Glomerular endothelial cell (primary cell): ENCODE measurements around the gene PRR14L. TPM values are rescaled to one million over a fixed set of nuclear protein-coding genes. Genes with fewer than 3 reads are reported as not detected.
A peak's percentile ranks its signal among the peaks of the same experiment; 100 is the strongest.
"Not testable (repeated sequence)": the region's sequence is repeated elsewhere in the genome, so short reads cannot be mapped to it uniquely, and the experiment has no call there.

Source experiments
- DNase-seq: peaks from one replicate; pipeline ENCODE4 v3.0.0-alpha.2; 2011; ENCODE audit warnings: low read depth, low spot score; ENCODE audit errors: extremely low read depth
- total RNA-seq: library from RNA; depleted of rRNA; stranded (reverse); fragments of >200 nt; gene quantifications from 2 replicates; pipeline ENCODE4 v1.2.3, GENCODE V29; 2015

Gene PRR14L
- 17.4 and 37.2 TPM in 2 replicates for total RNA-seq

DNA sequence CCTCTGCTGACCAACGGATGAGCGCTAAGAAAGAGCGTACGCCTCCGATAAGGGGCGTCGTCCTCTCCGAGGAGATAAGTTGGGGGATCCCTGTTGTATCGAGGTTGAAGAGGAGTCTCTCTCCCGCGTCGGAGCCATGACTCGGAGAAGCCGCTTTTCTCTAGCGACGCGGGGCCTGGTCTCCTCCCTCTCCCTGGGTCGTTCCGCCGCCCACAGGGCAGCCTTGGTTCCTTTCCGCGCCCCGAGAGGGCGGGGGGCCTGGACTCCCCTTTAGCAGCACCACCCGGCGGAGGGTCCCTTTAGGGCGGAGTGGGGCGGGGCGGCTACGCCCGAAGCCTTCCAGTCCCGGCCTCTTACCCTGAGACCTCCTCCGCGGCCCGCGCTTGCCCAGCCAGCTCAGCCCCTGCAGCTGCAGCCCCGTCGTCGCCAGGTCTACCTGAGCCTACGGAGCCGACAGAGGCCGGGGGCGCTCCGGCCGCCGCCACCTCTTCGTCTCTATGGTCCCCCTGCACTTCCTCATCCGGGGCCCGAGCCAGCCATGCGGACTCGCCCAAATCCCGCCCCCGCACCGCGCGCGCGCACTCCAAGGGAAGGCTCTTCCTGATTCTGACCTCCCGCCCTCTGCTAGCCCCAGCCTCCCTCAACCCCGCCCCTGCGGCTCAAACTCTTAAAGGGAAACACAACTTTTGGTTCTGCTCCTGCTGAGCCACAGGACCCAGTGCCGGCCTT, at the start of gene PRR14L:
Gene PRR14L (minus strand): TSS at position 497 of the 729 bp plus-strand sequence. CDS start 11,272 bp downstream, outside the sequence.
- peak; percentile 45 for DNase-seq

DNA sequence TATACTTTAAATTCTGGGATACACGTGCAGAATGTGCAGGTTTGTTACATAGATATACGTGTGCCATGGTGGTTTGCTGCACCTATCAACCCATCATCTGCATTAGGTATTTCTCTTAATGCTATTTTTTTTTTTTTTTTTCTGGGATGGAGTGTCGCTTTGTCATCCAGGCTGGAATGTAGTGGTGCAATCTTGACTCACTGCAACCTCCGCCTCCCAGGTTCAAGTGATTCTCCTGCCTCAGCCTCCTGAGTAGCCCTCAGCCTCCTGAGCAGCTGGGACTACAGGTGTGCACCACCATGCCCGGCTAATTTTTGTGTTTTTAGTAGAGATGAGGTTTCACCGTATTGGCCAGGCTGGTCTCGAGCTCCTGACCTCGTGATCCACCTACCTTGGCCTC, 49.4 kb upstream of the PRR14L start:
- not testable (repeated sequence) for DNase-seq

DNA sequence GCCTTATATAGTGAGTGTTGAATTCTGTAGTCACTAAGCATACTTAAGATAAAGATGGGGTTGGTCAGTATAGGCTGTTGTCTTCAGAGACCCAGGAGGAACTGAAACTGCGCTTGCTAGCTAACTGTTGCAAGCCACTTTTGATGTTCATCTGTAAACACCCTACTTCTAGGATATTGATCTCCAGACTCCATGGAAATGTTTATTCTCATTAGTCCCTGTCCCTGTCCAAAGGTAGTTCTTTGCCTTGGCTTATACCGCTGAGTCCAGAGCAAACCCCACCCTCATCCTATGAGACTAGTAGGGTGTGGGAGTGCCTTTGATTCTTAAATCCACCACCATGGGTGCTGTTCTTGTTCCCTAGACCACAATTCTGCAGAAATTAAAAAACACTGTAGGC, 40.3 kb upstream of the PRR14L start:
- DNase-seq = no peak

DNA sequence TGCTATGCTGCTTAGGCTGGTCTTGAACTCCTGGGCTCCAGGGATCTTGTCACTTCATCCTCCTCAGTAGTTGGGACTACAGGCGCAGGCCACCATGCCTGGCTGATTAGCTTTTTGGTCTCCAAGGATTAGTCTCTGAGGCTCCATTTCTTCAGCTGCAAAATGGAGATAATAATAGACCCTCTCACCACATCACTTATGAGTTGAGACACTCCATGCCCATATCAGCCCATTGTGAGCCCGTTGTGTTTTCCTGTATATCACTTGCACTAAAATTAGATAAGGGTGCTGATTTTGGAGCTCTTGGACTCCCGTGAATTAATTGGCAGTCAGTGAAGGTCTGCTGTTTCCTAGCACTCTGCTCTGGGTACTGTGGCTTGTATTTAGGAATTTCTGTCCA, 39.9 kb upstream of the PRR14L start:
- no peak for DNase-seq

DNA sequence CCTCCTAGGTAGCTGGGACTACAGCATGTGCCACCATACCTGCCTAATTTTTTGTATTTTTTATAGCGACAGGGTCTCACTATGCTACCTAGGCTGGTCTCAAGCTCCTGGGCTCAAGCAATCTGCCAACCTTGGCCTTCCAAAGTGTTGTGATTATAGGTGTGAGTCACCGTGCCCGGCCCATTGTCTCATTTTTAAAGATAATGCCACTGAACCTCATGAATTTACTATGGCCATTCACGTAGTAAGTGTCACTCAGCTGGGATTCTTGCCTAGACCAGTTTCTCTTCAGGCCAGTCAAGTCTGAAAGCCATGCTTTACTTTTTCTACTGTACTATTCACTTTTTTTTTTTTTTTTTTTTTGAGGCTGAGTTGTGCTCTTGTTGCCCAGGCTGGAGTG, 26.3 kb upstream of the PRR14L start:
- no peak for DNase-seq

DNA sequence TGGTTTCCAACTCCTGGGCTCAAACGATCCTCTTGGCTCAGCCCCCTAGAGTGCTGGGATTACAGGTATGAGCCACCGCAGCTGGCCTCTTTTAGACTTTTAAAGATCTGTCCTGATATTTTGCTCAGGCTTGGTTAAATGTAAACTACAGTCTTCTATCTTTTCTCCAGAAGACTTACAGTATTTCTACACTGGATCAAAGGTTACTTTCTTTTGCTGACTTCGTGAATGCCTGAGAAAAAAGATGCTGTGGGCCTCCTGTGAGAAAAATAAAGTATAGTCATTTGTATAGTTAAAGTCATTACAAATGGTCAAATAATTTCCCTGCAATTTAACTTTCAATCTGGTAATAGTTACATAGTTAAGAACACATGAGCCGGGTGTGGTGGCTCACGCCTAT, 23.5 kb upstream of the PRR14L start:
- DNase-seq = no peak

DNA sequence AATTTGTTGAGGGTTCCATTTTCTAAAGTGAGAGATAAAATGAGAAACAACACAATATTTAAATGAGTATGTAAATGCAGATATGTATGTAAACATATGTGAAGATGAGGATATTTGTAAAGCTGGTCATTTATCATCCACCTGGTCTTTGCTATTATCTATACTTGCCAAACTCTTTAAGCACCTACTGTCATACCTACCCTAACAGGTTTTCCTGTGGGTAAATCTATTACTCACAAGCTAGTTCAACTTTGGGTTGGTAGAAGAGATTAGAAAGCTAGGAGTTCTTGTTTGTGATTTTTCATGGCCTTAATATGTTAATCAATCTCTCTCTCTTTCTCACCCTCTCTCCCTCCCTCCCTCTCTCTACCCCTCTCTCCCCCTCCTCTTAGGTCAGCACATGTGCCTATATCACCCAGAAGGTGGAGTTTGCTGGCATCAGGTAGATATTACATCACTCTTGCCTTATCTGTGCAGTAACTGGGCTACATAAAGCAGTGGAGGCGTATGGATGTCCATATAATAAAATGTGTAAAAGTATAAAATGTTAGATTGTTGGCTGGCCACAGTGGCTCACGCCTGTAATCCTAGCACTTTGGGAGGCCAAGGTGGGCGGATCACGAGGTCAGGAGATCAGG, 18.6 kb upstream of the PRR14L start:
- no peak for DNase-seq

DNA sequence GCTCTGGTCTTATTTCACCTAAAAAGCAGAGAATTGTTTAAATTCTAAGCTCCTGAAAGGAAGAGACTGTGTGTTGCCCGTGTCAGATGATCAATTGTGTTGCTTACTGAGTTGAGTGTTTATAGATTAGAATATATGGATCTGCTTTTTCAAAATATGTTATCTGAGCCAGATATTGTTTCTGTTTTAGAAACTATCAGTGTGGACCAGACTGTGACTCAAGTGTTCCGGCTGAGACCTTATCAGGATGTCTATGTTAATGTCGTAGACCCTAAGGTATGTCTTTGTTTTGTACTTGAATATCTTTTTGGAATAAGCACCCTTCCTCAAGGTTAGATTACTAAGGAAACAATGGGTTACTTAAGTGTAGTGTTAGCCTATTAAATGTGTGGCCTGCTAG, 14.9 kb upstream of the PRR14L start:
- DNase-seq = peak; percentile 60

DNA sequence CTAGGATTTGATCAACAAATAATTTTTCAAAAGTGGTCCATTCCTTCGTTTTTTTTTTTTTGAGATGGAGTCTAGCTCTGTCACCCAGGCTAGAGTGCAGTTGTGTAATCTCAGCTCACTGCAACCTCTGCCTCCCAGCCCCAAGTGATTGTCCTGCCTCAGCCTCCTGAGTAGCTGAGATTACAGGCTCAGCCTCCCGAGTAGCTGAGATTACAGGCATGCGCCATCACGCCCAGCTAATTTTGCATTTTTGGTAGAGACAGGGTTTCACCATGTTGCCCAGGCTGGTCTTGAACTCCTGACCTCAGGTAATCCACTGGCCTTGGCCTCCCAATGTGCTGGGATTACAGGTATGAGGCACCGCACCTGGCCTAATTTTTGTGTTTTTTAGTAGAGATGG, 8.9 kb upstream of the PRR14L start:
- DNase-seq = not testable (repeated sequence)

DNA sequence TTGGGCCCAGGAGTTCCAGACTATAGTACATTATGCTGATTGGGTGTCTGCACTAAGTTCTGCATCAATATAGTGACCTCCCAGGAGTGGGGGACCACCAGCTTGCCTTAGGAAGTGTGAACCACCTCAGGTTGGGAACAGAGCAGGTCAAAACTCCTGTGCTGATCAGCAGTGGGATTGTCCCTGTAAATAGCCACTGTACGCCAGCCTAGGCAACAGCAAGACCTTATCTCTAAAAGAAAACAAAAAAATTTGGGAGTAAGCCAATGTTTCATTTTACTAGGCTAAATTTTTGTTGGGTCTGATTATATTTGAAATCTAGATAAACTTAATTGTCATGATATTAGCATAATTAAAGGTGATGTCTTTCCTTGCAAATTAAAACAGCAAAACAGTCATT, 7.3 kb upstream of the PRR14L start:
- DNase-seq = no peak

DNA sequence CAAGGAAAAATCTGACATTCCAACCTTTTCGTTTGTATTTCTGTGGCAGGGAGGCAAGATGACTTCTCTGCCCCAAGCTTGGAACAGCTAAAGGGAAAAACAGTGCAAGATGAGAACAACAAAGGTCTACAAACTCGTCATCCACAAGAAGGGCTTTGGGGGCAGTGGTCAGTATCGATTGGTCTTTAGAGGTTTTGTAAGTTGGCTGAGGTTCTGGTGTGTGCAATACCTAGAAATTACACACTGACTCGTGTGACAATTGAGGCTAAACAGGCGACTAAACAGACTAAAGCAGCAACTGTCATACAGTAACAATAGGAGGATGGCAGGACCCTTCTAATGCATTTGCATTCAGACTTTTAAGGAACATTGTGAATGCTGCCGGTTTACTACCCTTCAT, 4.9 kb upstream of the PRR14L start:
- no peak for DNase-seq

DNA sequence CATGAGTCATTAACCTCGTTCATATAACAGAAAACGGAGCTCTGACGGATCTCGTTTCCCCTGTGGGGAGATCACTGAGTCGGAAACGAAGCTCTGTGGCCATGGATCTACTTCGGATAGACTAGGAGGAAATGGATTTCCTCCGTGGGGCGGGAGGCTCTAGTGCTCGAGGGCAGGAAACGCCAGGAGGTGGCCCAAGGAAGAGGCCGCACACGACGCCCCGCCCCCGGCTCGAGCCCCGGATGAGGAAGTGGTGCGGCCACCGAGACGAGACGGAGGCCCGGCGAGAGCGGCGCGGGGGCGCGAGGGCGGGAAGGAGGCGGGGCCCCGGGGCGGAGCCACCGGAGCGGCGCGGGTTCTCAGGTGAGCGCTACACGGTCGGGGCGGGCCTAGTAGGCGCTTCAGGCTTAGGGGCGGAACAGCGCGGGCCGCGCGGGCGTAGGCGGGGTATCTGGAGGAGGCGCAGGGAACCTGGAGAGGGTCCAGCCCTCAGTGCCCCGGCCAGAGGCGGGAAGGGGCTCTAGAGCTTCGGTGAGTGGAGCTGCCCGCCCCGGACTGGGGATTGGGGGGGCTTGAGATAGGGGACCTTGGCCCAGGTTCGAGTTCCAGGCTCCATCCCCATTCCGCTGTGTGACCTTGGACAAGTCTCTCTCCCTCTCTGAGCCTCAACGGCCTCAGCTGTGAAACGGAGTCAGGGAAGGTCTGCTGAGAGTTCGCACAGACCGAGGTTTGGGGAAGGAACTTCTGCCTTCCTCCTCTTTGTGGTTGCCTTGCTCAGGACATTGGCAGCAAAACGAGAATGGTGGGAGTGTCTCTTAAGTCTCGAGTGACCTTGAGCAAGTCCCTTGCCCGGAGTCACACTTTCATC, 3.9 kb upstream of the PRR14L start, which contains the start of gene DEPDC5:
Gene DEPDC5 (plus strand): TSS at position 386 of the 868 bp plus-strand sequence. CDS start 903 bp downstream, outside the sequence.
- peak; percentile 65 for DNase-seq

DNA sequence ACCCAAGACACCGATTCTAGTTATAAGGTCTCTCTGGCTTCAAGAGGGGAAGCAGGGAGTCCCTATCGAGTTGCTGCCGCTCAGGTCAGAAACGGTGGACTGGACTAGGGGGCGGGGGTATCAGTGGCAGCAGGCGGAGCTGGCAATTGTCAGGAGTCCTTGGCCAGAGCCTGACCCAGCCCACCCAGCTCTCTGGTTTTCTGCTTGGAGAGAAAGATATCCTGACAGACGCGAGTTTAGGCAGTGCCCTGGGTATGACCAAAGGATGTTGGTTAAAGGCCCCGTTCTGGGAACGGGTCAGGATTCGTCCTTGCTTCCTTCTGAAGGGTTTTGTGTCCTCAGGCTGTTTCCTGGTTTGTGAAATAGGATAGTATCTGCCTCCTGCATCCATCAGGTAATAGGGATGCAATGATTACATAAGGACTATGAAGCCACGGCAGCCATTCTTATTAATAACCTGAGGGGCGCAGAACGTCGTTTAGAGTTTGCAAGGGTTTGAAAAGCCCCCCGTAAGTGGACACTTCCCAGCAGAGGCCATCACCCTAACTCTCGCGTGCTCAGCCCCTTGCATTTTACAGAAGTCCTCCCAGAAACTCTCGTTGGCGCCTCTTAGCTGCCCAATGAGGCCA, 3.2 kb upstream of the PRR14L start:
- DNase-seq = no peak

DNA sequence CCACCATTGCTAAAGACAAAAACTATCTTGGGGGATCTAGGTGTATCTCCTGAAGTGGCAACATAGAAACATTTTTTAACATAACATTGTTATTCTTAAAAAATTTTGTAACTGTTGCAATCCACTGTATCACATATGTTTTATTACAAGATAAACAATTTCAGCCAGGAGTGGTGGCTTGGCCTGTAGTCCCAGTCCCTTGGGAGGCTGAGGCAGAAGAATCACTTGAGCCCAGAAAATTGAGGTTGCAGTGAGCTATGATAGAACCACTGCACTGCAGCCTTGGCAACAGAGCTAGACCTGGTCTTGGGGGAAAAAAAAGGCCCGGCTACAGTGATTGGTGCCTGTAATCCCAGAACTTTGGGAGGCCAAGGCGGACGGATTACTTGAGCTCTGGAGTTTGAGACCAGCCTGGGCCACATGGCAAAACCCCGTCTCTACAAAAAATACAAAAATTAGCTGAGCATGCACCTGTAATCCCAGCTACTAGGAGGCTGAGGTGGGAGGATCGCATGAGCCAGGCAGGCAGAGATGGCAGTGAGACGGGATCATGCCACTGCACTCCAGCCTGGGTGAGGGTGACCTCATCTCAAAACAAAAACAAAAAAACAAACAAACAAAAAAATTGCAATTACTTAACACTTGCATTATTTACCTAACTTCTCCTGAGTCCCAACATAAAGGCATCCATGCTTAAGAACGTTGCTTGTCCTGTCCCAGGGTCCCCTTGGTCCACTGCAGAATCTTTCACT, 2.3 kb upstream of the PRR14L start:
- no peak for DNase-seq

DNA sequence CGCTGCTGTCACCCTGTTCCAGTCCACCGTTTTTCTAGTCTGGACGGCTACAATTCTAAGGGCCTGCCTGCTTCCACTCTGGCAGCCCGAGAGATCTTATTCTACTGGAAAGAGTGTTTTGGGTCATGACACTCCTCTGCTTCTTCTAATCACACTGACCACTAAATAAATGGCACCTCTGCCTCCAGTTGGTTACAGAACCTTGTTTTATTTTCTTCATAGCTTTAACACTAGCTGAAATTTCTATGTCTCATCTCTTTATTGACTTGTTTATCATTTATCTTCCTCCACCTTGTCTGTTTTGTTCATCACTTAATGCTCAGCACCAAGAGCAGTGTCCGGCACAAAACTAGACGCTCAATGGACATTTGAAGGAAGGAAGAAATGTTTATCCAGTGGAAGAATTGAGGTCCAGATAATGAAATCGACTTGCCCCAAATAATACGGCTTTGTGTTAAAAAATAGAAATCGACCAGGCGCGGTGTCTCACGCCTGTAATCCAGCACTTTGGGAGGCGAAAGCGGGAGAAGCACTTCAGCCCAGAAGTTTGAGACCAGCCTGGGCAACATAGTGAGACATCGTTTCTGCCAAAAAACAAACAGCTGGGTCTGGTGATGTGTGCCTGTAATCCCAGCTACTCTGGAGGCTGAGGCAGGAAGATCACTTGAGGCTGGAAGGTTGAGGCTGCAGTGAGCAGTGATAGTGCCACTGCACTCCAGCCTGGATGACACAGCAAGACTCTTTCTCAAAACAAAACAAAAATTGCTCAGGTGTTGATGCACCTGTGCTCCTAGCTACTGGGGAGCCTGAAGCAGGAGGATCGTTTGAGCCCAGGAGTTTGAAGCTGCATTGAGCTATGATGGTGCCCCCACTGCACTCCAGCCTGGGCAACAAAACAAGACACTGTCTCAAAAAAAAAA, 693 bp upstream of the PRR14L start:
- DNase-seq = no peak

DNA sequence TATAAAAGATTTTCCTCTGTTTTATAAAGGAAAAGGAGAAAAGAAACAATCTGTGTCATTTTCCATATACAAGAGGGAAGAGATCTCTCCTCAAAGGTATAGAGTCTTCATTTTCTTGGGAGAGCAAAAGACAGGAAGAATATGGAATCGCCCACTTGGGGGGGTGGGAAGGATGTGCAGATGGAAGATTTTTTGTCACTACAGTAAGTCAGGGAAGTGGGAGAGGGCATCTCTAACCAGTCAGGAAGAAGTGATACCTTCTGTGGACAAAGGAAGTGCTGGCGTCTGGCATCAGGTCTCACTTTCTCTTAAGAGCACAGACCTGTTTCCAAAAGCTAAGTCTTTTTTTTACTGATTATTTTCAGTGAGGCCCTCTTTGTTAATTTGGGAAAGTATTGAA, 1.4 kb downstream of the PRR14L start:
- DNase-seq = no peak

DNA sequence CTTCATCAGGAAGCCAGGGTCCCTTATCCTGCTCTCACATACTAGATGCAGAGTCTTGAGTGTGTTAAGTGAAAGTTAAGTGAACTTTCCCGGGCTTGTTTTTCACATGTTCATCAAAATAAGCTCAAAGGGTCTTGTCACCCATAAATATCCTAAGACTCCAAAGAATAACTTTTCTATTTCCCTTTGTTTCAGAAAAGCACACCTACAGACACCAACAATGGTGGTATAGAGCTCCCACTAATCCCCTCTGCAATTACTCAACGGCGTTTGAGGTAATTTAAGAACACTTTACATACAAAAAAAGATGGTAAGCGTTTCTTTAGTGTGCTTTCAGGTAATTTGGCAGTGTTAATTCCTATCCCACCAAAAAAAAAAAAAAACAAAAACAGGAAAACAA, 2.5 kb downstream of the PRR14L start:
- no peak for DNase-seq

DNA sequence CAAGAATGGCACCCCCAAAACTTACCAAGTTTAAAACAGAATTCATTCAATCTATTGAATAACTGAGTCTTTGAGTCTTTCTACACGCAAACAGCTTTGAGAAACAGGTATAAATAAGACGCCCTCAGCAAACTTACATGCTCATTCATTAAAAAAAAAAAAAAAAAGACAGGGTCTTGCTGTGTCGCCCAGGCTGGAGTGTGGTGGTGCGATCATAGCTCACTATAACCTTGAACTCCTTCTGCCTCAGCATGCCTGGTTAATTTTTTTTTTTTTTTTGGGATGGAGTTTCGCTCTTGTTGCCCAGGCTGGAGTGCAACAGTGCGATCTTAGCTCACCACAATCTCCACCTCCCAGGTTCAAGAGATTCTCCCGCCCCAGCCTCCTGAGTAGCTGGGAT, 6.1 kb downstream of the PRR14L start:
- no peak for DNase-seq

DNA sequence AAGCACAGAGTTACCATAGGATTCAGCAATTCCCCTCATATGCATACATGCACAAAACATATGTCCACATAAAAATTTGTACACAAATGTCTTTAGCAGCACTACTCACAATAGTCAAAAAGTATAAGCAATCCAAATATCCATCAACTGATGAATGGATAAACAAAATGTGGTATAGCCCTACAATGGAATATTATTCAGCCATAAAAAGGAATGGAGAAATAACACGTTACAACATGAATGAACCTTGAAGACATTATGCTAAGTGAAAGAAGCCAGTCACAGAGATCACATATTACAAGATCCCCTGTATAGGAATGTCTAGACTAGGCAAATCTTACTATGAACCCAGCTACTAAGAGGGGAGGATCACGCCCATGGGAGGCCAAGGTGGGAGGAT, 7.2 kb downstream of the PRR14L start:
- DNase-seq = no peak
